ENCODE measurements around the gene AIM2.
"Not testable (repeated sequence)": the region's sequence is repeated elsewhere in the genome, so short reads cannot be mapped to it uniquely, and the experiment has no call there.

The AIM2 gene

GRCh38 chr1:159076438-159077119 is at the start of gene AIM2:
TSS of gene AIM2 (minus strand) at chr1:159076766. CDS start at chr1:159073499, 3,267 bp downstream.
- DNase-seq (ENCODE audit: low read depth, low spot score), result no peak

GRCh38 chr1:159123587-159123986 is 47.0 kb upstream of the AIM2 start:
- DNase-seq (ENCODE audit: low read depth, low spot score), result no peak

GRCh38 chr1:159122005-159122621 is 45.5 kb upstream of the AIM2 start:
- DNase-seq (ENCODE audit: low read depth, low spot score), result no peak

- no peak for DNase-seq (ENCODE audit: low read depth, low spot score)
These were observed 45.0 kb upstream of the AIM2 start for GRCh38 chr1:159121526-159121925.

- no peak for DNase-seq (ENCODE audit: low read depth, low spot score)
These were observed 43.8 kb upstream of the AIM2 start for GRCh38 chr1:159120317-159120716.

GRCh38 chr1:159113596-159114433 is 37.2 kb upstream of the AIM2 start:
- no peak for DNase-seq (ENCODE audit: low read depth, low spot score)

GRCh38 chr1:159103021-159103420 is 26.5 kb upstream of the AIM2 start:
- not testable (repeated sequence) for DNase-seq (ENCODE audit: low read depth, low spot score)

GRCh38 chr1:159100589-159100988 is 24.0 kb upstream of the AIM2 start:
- no peak for DNase-seq (ENCODE audit: low read depth, low spot score)

- DNase-seq (ENCODE audit: low read depth, low spot score), result no peak
These were observed 22.0 kb upstream of the AIM2 start for GRCh38 chr1:159098596-159098995.

GRCh38 chr1:159092036-159092760 is 15.6 kb upstream of the AIM2 start:
- DNase-seq (ENCODE audit: low read depth, low spot score), result no peak

- DNase-seq (ENCODE audit: low read depth, low spot score), result no peak
These were observed 15.1 kb upstream of the AIM2 start for GRCh38 chr1:159091607-159092031.

- DNase-seq (ENCODE audit: low read depth, low spot score), result no peak
These were observed 14.6 kb upstream of the AIM2 start for GRCh38 chr1:159091180-159091560.

GRCh38 chr1:159090286-159091179 is 14.0 kb upstream of the AIM2 start:
- no peak for DNase-seq (ENCODE audit: low read depth, low spot score)

GRCh38 chr1:159089184-159089791 is 12.7 kb upstream of the AIM2 start:
- DNase-seq (ENCODE audit: low read depth, low spot score), result no peak

GRCh38 chr1:159088546-159089183 is 12.1 kb upstream of the AIM2 start:
- DNase-seq (ENCODE audit: low read depth, low spot score), result no peak

- DNase-seq (ENCODE audit: low read depth, low spot score), result no peak
These were observed 11.5 kb upstream of the AIM2 start for GRCh38 chr1:159088050-159088449.

- no peak for DNase-seq (ENCODE audit: low read depth, low spot score)
These were observed 8.3 kb upstream of the AIM2 start for GRCh38 chr1:159084867-159085266.

- no peak for DNase-seq (ENCODE audit: low read depth, low spot score)
These were observed 7.6 kb upstream of the AIM2 start for GRCh38 chr1:159084152-159084551.

- DNase-seq (ENCODE audit: low read depth, low spot score), result no peak
These were observed 6.4 kb upstream of the AIM2 start for GRCh38 chr1:159083013-159083412.

- DNase-seq (ENCODE audit: low read depth, low spot score), result no peak
These were observed 5.1 kb upstream of the AIM2 start for GRCh38 chr1:159081626-159082025.
